NCI-H128 (cell line): ENCODE measurements around the gene GRID2.

Source experiments
- DNase-seq: peaks from one replicate; lab custom pipeline; 2025; ENCODE audit not compliant: unreplicated experiment; lab: John Stamatoyannopoulos, UW

Gene GRID2

DNA sequence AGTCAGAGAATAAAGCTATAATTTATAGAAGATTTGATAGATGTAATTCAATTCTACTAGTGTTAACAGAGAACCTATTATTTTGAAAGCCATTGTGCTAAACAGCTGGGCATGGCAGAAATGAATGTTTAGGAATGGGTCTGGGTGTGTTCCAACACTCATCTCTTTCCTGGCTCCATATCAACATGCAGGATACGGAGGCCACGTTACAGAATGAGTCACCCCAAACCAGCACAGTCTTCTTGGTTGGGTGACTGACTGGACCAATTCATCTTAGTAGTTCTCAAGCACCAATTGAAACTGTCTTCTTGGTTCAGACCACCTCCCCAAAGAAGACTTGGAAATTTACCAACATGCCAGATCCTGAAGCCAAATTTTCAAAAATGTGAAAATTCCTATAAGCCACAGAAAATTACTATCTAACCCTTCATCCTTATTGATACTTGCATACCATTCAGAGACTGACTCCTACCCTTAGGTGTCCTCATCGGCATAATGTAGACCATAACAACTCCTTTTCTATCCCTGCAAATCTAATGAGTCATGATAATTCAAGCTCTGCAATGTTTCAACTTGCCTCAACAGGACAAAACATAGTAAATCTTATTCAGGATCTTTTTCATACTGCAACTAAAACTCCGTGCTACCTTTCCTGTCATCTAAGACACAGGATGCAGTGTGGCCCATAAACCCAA, 1472.8 kb downstream of the GRID2 start:
- DNase-seq: no peak

DNA sequence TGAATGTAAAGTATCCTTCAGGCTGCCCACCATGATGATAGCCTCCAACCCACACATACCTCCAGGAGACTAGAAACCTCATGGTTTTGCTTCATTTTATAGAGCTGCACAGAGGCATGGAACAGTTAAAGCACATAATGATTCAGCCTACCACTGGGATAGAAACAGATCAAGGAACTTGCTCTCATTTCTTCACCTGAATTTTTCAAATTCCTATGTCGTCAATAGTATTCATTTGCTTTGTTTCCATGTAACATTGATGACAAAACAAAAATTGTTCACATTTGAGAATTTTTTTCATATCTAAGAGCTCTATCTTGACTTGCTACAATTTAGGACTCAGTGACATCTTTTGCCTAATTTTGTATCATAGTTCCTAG, 1473.3 kb downstream of the GRID2 start:
- DNase-seq: no peak

DNA sequence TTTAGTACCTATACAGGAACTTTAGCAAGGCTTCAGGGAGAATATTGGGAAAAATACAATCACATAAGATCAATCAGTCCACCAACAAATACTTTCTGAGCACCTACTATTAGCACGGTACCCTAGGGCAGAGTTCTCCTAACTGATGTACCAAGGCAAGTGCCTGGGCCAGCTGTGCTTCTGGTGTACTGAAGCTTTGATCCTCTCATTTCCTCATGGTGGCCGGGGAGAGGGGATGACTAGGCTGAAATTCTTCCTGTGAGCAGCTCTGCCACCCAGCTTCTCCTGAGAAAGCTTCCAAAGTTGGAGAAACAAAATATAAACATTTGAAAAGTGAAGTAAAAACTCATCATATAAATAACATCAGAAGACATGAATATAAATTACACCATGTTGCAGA, 1475.5 kb downstream of the GRID2 start:
- DNase-seq: no peak

DNA sequence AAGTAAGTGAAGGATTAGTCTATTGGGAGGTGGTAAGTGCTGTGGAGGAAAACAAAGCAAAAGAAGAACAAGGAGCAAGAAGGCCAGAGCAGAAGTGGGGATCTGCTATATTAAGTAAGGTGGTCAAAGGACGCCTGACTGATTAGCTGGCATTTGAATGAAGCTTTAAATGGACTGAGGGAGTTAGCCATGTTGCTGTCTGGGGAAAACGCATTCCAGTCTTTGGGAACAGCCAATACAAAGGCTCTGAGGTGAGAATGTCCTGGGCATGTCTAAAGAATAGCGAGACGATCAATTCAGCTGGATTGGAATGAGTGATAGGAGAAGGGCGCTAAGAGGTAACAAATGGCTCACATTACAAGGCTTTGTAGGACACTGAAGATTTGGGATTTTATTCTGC, 1476.3 kb downstream of the GRID2 start:
- DNase-seq: no peak

DNA sequence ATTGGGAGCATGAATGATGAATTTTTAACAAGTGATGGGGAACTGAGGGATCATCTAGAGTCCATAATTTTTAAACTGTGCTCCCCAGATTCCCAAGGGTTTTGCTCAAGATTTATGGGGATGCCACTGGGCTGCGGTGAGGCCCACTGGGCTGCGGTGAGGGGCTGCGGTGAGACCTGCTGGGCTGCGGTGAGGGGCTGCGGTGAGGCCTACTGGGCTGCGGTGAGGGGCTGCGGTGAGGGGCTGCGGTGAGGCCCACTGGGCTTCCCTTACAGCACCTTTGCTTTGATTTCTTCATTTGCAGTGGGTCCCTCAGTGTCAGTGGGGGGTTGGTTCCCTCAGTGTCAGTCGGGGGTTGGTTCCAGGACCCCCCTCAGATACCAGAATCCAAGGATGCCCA, 1477.4 kb downstream of the GRID2 start:
- DNase-seq: no peak

DNA sequence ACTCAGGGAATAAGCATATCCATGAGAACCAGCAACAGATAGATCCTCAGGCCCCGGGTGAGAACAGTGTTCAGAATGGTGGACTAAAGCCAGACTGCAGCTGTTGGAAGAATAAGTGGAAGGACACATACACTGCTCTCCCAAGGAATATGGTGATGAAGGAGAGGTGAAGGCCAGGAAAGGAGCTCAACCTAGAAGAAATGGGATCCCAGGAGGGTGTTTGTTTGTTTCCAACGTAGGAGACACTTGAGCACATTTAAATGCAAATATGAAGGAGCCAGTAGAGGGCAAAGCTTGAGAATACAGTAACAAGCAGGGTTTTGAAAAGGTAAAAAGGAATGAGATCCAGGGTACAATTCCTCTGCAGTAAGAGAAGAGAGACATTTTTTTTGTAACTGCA, 1482.4 kb downstream of the GRID2 start:
- no peak for DNase-seq

DNA sequence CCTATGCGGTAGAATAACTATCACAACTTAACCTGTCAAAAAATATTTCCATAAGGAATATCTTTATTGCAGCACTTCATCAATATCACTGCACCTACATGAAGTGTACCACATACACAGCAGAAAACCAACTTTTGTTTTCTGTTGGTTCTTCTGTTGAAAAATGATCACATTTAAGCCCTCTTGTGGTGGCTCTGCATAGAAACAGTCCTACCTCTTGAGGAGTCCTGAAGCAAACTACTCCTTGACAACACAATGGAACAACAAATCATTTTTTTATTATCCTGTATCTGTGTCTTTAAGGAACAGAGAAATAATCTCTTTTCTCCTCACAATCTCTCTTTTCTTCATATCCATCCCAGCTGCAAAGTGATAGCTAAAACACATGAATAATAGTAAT, 1484.9 kb downstream of the GRID2 start:
- no peak for DNase-seq

DNA sequence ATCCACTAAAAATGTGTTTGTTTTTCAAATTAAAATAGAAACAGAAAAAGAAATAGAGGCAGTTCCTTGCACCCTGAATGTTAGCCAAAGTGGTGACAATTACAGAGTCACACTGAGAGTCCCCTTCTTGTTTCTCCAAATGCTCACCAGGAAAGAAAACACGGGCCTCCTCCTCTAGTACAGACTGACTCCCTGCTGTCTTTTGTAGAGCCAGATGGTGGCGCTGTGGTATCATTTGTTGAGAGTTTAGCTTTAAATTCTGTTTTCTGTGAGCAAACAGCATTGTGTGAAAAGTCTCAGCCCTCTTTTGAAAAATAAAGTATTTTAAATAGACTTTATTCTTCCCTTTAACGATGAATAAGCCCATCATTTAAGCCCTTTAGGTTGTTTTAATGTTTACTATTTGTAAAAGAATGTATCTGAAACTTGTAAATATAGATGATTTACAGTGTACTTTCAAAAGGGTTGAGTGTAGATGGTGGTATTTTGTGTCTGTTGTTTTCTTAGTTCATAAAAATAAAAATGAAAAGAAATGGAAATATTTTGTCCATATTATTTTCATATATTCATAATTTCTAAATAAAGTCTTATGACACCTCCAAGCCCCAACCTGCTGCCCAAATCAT, 1487.9 kb downstream of the GRID2 start:
- no peak for DNase-seq

DNA sequence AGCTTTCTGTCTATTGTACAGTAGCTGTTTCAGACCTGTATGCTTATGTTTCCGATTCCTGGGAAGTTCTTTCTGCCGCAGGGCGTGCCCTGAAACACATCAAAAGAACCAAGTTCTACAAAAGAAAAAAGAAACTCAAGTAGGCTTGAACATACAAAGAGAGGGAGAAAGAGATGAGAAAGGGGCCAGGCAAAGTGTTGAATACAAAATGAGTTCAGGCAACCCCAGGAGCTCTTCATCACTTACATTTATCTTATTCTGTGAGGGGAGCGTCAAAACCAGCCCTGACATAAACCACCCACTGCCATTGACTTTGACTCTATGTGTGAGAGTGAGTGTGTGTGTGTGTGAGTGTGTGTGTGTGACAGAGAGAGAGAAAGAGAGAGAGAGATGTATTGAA, 1498.3 kb downstream of the GRID2 start:
- DNase-seq: no peak

DNA sequence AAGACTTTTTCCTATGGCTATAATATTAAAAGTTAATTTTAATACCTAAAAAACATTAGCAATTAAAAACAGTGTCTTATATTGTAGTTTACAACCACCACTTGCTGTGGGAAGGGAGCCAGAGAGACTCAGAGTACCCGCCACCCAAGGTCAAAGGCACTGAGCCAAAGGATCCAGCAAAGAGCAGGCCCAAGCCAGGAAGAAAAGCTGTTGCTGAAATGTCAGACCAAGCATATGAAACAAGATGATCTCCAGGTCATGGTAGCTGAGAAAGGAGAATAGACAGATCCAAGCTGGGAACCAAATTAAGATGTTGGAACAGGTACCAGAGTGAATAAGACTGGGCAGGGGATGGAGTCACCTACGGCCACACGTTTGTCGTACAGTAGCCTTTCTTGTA, 1506.0 kb downstream of the GRID2 start:
- DNase-seq: no peak

DNA sequence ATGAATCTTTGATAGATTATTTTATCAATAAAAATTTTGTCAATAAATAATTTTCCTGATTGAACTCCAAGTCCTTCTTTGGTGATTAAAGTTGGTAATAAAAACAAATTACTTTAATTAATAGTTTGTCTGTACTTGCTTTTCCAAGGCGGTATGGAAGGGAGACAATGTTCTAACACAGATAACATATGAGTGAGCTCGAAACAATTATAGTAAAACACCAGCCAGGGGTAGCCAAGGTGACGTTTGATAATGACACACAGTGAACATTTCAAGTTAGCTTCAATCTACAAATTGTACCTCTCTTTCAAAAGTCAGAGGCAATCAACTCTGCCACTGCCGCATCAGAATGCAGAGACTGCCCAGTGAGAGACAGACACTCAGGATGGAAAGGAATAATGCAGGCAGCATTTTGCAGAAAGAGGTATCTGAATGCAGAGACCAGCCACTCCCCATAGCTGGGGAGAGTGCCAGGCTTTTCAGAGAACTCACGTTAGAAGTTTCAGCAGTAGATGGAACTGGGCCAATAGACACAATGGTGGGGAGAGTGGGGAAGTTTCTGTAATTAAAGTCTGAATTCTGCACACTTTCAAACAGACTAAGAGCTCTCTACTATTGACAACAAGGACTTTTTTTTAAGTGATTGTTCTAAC, 1506.7 kb downstream of the GRID2 start:
- DNase-seq: no peak

DNA sequence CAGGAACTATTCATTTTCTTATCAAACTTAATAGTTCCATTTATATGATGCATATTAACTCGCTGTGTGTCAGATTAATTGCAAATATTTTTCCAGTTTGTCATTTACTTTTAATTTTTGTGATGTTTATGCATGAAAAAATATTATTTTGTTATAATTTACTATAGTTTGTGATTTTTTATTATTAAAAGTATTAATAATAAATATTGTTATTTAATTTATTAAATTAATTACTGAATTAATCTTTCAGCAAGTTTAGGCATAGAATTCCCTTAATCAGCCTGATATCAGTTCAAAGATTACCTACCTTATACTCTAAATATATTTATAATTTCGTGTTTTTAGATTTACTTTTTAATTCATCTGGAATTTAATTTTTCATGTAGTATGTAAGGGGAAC, 1509.3 kb downstream of the GRID2 start:
- DNase-seq: no peak

DNA sequence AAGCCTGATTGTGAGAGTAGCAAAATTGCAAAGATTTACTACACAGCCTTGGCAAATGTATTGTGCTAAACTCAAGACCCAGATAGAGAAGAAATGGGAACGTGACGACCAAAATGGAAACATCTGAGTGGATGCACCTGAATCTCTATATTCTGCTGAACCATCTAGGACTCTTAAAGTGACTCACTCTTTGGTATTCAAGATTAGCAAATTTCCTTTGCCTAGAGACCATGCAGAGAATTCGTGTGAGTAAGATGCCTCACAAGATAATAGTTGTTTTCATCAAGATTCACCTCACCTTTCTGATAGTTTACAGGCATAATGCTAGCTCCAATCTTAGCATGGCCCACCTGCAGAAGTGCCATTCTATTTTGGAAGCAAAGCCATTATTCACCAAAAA, 1510.4 kb downstream of the GRID2 start:
- no peak for DNase-seq

DNA sequence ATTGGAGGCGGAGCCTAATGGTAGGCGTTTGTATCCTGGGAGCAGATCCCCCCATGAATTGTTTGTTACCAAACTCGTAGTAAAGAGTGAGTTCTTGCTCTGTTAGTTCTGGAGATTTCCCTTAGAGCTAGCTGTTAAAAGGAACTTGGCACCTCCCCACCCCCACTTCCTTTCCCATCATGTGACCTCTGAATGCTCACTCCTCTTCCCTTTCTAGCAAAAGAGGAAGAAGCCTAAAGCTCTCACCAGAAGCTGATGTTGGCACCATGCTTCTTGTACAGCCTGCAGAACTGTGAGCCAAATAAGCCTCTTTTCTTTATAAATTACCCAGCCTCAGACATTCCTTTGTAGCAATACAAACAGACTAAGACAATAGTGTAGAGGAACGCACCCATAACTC, 1511.0 kb downstream of the GRID2 start:
- no peak for DNase-seq
